Astrocyte (in vitro differentiated cells and primary cell): ENCODE results near the gene MYO19.

Experiments
- CTCF ChIP-seq: IDR thresholded peaks from 2 replicates; pipeline ENCODE4 v1.5.1; 2011; ENCODE audit warnings: low read depth, mild to moderate bottlenecking, inconsistent platforms, low read length, moderate library complexity; ENCODE audit not compliant: insufficient read depth
- EZH2 ChIP-seq: IDR thresholded peaks from 2 replicates; pipeline ENCODE4 v1.6.1; 2012; ENCODE audit warnings: mild to moderate bottlenecking, low read length, inconsistent platforms; ENCODE audit not compliant: insufficient read depth

GRCh38 chr17:36498560-36499300 lies 35.9 kb downstream of the MYO19 start:
- TF ChIP-seq CTCF: no peak
- no peak for TF ChIP-seq EZH2
